Esophagus squamous epithelium (tissue), 5 donors: ENCODE data around the gene PHKA1. TPM values are rescaled to one million over a fixed set of nuclear protein-coding genes. Genes with fewer than 3 reads are reported as not detected.
"Not testable (repeated sequence)": the region's sequence is repeated elsewhere in the genome, so short reads cannot be mapped to it uniquely, and the experiment has no call there.

Source experiments
- DNase-seq: peaks from one replicate; lab custom pipeline; 2025; lab: John Stamatoyannopoulos, UW
- H3K27ac ChIP-seq, 4 donors: fragments of 200-600 bp; sonication (generic); one replicate each; pipeline ENCODE4 v1.5.1; 2016 to 2019; ENCODE audit warnings: mild to moderate bottlenecking in 1 of 4
- H3K27me3 ChIP-seq, 4 donors: fragments of 200-600 bp; sonication (generic); 1 replicate in 3 of 4; 2 replicates in 1 of 4; pipeline versions ENCODE4 v1.5.1 to v1.6.0; 2017 to 2021; ENCODE audit warnings: antibody characterized with exemption in 1 of 4
- H3K36me3 ChIP-seq, 3 donors: fragments of 200-600 bp; sonication (generic); one replicate each; pipeline ENCODE4 v1.5.1; 2016 to 2019
- H3K4me1 ChIP-seq, 3 donors: fragments of 200-600 bp; sonication (generic); one replicate each; pipeline ENCODE4 v1.5.1; 2017 to 2019
- H3K4me3 ChIP-seq, 4 donors: fragments of 200-600 bp; sonication (generic); 1 replicate in 3 of 4; 2 replicates in 1 of 4; pipeline ENCODE4 v1.5.1; 2016 to 2019; ENCODE audit warnings: mild to moderate bottlenecking in 2 of 4, moderate library complexity in 1 of 4
- H3K9me3 ChIP-seq, 3 donors: fragments of 200-600 bp; sonication (generic); one replicate each; pipeline ENCODE4 v1.5.1; 2016 to 2019
- POLR2A ChIP-seq, 4 donors: fragments of 450-650 bp; IDR thresholded peaks; one replicate each; pipeline ENCODE4 v1.6.1; 2017; ENCODE audit warnings: antibody characterized with exemption in 4 of 4, mild to moderate bottlenecking in 4 of 4, moderate library complexity in 3 of 4
- WGBS, 2 donors: methylation state at CpG; one replicate each; pipeline ENCODE4 v1.1.5; 2018; 5-methylcytosine and 5-hydroxymethylcytosine counted together
- intact Hi-C: fragments of 100-400 bp; cut with DNase I; formaldehyde crosslinking; loops from one replicate; pipeline ENCODE4 v1.15.0; 2022
- total RNA-seq, 4 donors: library from RNA; depleted of rRNA; stranded (reverse); fragments of >200 nt; gene quantifications; one replicate each; pipeline ENCODE4 v1.1.0, GENCODE V29; 2016
- TF ChIP-seq, protein P1 (sequence below), 6 experiments: fragments of 450-650 bp in 4 of 6; fragments of 200-600 bp in 2 of 6; sonication (generic) in 2 of 6; IDR thresholded peaks; one replicate each; pipeline ENCODE4 v1.5.1; 2016 to 2019; ENCODE audit warnings: antibody characterized with exemption in 6 of 6, mild to moderate bottlenecking in 4 of 6, moderate library complexity in 4 of 6
- donor health status: DM: yes; HTN: yes; CAD: no.

PHKA1 gene
- total RNA-seq, 4 donors from 2014 or later = 5.6 to 10.3 (median 7.2) TPM

DNA sequence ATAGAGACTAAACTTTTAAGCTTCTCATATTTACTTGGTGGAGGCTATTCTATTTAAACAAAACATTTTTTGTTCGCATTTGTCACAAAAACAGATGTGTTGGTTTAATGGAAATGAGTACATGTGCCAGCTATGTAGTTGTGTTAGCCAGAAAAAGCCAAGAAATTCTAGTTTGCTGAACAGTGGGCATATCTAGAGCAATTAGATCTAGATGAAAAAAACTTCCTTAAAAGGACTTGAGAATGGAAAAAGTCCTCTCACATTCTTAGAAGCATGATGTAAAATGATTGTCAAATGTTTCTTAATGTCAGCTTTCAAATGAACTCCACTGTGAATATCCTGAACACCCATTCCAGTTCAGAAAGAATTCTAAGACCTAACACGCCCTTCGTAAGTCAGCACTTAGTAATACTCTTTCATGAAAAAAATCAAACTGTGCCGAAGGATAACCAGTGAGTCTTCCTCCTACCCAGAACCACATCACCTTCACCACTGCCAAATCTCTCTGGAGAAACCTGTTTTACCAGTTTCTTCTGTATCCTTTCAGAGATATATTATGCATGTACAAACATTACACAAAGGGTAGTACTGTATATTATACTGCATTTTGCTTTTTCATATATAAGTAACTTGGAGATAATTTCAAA, 28.2 kb downstream of the PHKA1 start:
- H3K27ac ChIP-seq = peak overlapping the region in 3 of 4 donors; percentile 46 to 74 (median 66)
- peaks cover 0 to 11% (median 0%) of the 10 kb centered on the region in 3 donors for H3K36me3 ChIP-seq
- no peaks in the 10 kb centered on the region for H3K27me3 ChIP-seq
- H3K4me3 ChIP-seq = no peak overlapping the region
- WGBS, 2 donors = 36% methylated on average over 4 of the region's 4 CpGs
- no peak for DNase-seq
- TF ChIP-seq, protein P1, sequence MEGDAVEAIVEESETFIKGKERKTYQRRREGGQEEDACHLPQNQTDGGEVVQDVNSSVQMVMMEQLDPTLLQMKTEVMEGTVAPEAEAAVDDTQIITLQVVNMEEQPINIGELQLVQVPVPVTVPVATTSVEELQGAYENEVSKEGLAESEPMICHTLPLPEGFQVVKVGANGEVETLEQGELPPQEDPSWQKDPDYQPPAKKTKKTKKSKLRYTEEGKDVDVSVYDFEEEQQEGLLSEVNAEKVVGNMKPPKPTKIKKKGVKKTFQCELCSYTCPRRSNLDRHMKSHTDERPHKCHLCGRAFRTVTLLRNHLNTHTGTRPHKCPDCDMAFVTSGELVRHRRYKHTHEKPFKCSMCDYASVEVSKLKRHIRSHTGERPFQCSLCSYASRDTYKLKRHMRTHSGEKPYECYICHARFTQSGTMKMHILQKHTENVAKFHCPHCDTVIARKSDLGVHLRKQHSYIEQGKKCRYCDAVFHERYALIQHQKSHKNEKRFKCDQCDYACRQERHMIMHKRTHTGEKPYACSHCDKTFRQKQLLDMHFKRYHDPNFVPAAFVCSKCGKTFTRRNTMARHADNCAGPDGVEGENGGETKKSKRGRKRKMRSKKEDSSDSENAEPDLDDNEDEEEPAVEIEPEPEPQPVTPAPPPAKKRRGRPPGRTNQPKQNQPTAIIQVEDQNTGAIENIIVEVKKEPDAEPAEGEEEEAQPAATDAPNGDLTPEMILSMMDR (IDR thresholded peaks at IDR 0.05) = no peak
- TF ChIP-seq POLR2A (IDR thresholded peaks at IDR 0.05) = no peak
- H3K4me1 ChIP-seq = peaks cover 0 to 20% (median 0%) of the 10 kb centered on the region in 3 donors
- no peaks in the 10 kb centered on the region for H3K9me3 ChIP-seq
- intact Hi-C loops = no loop called here

DNA sequence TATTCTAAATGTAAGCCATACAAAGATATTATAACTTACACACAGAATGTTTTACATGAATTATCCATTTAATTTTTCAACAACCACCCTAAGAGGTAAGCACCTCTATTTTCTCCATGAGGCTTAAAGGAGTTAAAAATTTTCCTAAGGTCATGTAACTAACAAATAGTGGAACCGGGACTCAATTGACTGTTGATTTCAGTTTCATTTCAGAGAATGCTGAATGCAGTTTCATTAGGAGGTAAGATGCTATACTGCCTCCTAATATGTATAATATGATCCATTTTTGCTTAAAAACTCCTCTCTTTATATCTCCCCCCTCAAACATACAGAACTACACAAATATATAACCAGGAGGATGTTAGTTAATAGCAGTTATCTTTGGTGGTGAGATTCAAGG, 29.1 kb downstream of the PHKA1 start:
- Histone ChIP-seq H3K9me3 (no peaks in the 10 kb centered on the region), H3K27ac (peak overlapping the region in 3 of 4 donors; percentile 46 to 74 (median 66)), H3K27me3 (no peaks in the 10 kb centered on the region), H3K36me3 (peaks cover 0 to 11% (median 0%) of the 10 kb centered on the region in 3 donors), H3K4me3 (no peak overlapping the region), H3K4me1 (peaks cover 0 to 20% (median 0%) of the 10 kb centered on the region in 3 donors)
- intact Hi-C loops = no loop called here
- whole genome bisulfite sequencing, 2 donors = 13 to 55% methylated on average over 1 of the region's 1 CpG
- no peak for DNase-seq
- TF ChIP-seq, protein P1 (IDR thresholded peaks at IDR 0.05) = no peak
- TF ChIP-seq POLR2A (IDR thresholded peaks at IDR 0.05) = no peak

DNA sequence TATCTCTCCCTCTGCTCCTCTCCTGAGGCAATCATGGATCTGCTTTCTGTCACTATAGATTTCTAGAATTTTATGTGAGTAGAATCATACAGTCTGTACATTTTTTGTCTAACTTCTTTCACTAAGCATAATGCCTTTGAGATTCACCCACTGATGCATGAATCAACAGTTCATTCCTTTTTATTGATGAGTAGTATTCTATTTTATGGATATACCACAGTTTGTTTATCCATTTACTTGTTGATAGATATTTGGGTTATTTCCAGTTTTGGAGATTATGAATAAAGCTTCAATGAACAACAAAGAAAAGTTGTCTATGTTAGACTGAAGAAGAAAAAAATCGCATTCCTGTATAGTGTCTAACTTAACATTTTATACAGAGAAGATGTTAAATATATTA, 30.5 kb downstream of the PHKA1 start:
- intact Hi-C loops = no loop called here
- peaks cover 0 to 11% (median 0%) of the 10 kb centered on the region in 3 donors for H3K36me3 ChIP-seq
- H3K27ac ChIP-seq = no peak overlapping the region
- no peak for DNase-seq
- no peaks in the 10 kb centered on the region for H3K9me3 ChIP-seq
- H3K27me3 ChIP-seq = no peaks in the 10 kb centered on the region
- WGBS, 2 donors = 93 to 100% methylated on average over 1 of the region's 1 CpG
- H3K4me1 ChIP-seq = peaks cover 0 to 20% (median 0%) of the 10 kb centered on the region in 3 donors
- no peak overlapping the region for H3K4me3 ChIP-seq
- TF ChIP-seq POLR2A (IDR thresholded peaks at IDR 0.05) = no peak
- TF ChIP-seq, protein P1 (IDR thresholded peaks at IDR 0.05) = no peak

DNA sequence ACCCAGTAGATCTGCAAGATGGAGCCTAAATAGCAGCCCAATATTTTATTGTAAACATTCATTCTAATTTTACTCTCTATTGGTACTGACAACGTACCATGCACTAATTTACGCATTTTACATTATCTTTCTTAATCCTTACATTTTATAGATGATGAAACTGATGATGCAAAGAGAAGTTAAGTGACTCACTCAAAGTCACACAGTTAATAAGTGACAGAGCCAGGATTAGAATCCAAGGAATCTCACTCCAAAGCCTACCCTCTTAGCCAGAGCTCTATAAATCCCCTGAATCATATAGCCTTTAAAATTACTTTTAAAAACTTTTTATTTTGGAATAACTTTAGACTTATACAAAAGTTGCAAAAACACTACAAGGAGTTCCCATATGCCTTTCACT, 37.6 kb downstream of the PHKA1 start:
- intact Hi-C loops = no loop called here
- H3K9me3 ChIP-seq = no peaks in the 10 kb centered on the region
- no peak overlapping the region for H3K27ac ChIP-seq
- TF ChIP-seq POLR2A (IDR thresholded peaks at IDR 0.05) = no peak
- TF ChIP-seq, protein P1 (IDR thresholded peaks at IDR 0.05) = no peak
- no peak for DNase-seq
- 82 to 84% methylated on average over 2 of the region's 2 CpGs for WGBS, 2 donors
- no peaks in the 10 kb centered on the region for H3K4me1 ChIP-seq
- H3K27me3 ChIP-seq = no peaks in the 10 kb centered on the region
- no peak overlapping the region for H3K4me3 ChIP-seq
- no peaks in the 10 kb centered on the region for H3K36me3 ChIP-seq

DNA sequence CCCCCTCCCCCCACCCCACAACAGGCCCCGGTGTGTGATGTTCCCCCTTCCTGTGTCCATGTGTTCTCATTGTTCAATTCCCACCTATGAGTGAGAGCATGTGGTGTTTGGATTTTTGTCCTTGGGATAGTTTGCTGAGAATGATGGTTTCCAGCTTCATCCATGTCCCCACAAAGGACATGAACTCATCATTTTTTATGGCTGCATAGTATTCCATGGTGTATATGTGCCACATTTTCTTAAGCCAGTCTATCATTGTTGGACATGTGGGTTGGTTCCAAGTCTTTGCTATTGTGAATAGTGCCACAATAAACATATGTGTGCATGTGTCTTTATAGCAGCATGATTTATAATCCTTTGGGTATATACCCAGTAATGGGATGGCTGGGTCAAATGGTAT, 40.2 kb downstream of the PHKA1 start:
- H3K36me3 ChIP-seq, H3K4me1 ChIP-seq, intact Hi-C loops, H3K4me3 ChIP-seq, H3K9me3 ChIP-seq, H3K27me3 ChIP-seq, DNase-seq, H3K27ac ChIP-seq: not testable (repeated sequence)
- 100% methylated on average over 1 of the region's 1 CpG; no CpG with 5 or more reads in 1 of the 2 donors for WGBS, 2 donors

DNA sequence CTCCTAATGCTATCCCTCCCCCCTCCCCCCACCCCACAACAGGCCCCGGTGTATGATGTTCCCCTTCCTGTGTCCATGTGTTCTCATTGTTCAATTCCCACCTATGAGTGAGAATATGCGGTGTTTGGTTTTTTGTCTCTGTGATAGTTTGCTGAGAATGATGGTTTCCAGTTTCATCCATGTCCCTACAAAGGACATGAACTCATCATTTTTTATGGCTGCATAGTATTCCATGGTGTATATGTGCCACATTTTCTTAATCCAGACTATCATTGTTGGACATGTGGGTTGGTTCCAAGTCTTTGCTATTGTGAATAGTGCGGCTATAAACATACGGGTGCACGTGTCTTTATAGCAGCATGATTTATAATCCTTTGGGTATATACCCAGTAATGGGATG, 44.6 kb downstream of the PHKA1 start:
- WGBS, 2 donors = 100% methylated on average over 3 to 5 of the region's 5 CpGs
- H3K9me3 ChIP-seq, H3K27me3 ChIP-seq, H3K4me1 ChIP-seq, H3K36me3 ChIP-seq, H3K4me3 ChIP-seq, intact Hi-C loops, DNase-seq, H3K27ac ChIP-seq: not testable (repeated sequence)
